ENCODE measurements around the gene PCDHGA9.
"Not testable (repeated sequence)": the region's sequence is repeated elsewhere in the genome, so short reads cannot be mapped to it uniquely, and the experiment has no call there.

Gene PCDHGA9

GRCh38 chr5:141411575-141411974, 9.0 kb downstream of the PCDHGA9 start:
- H3K4me3 ChIP-seq (ENCODE audit: low read depth, low read length) = no peak overlapping the region
- TF ChIP-seq CTCF (IDR thresholded peaks at IDR 0.05; ENCODE audit: insufficient read depth, low read depth, low read length, missing control alignments) = no peak
- DNase-seq (ENCODE audit: low read depth) = no peak

- H3K4me3 ChIP-seq (ENCODE audit: low read depth, low read length) = peak within 1 kb of the TSS; percentile 64
- peak; percentile 86 for DNase-seq (ENCODE audit: low read depth)
- TF ChIP-seq CTCF (IDR thresholded peaks at IDR 0.05; ENCODE audit: insufficient read depth, low read depth, low read length, missing control alignments) = peak; percentile 77
Measured at GRCh38 chr5:141412854-141413539, 10.4 kb downstream of the PCDHGA9 start, which contains the start of gene PCDHGA10. TSS of gene PCDHGA10 (plus strand) at chr5:141412987. CDS start at chr5:141413176, 189 bp downstream.

GRCh38 chr5:141413540-141414069, 11.0 kb downstream of the PCDHGA9 start:
- no peak for TF ChIP-seq CTCF (IDR thresholded peaks at IDR 0.05; ENCODE audit: insufficient read depth, low read depth, low read length, missing control alignments)
- peak overlapping the region; percentile 64 for H3K4me3 ChIP-seq (ENCODE audit: low read depth, low read length)
- no peak for DNase-seq (ENCODE audit: low read depth)

- DNase-seq (ENCODE audit: low read depth); H3K4me3 ChIP-seq (ENCODE audit: low read depth, low read length): not testable (repeated sequence)
Measured at GRCh38 chr5:141414548-141415274, 12.1 kb downstream of the PCDHGA9 start.

- peak; percentile 45 for DNase-seq (ENCODE audit: low read depth)
- peak overlapping the region; percentile 30 for H3K4me3 ChIP-seq (ENCODE audit: low read depth, low read length)
Measured at GRCh38 chr5:141415275-141415618, 12.7 kb downstream of the PCDHGA9 start.

GRCh38 chr5:141417494-141418172, 15.1 kb downstream of the PCDHGA9 start, which contains the start of gene PCDHGB7:
TSS of gene PCDHGB7 (plus strand) at chr5:141417677. CDS start at chr5:141417860, 183 bp downstream.
- peak within 1 kb of the TSS; percentile 54 for H3K4me3 ChIP-seq (ENCODE audit: low read depth, low read length)
- peak; percentile 82 for DNase-seq (ENCODE audit: low read depth)
- peak; percentile 72 for TF ChIP-seq CTCF (IDR thresholded peaks at IDR 0.05; ENCODE audit: insufficient read depth, low read depth, low read length, missing control alignments)

- DNase-seq (ENCODE audit: low read depth) = no peak
- TF ChIP-seq CTCF (IDR thresholded peaks at IDR 0.05; ENCODE audit: insufficient read depth, low read depth, low read length, missing control alignments) = no peak
- no peak overlapping the region for H3K4me3 ChIP-seq (ENCODE audit: low read depth, low read length)
Measured at GRCh38 chr5:141419074-141419880, 16.7 kb downstream of the PCDHGA9 start.

Measured in GM12865 (cell line).